SK-N-SH (cell line): ENCODE results near the gene SNX2. TPM values are rescaled to one million over a fixed set of nuclear protein-coding genes. Genes with fewer than 3 reads are reported as not detected.

Experiments used
- CTCF ChIA-PET: fragments of 300-600, 350-600 bp; formaldehyde crosslinking; extraction: SDS; loops from one replicate; lab custom pipeline; 2021; lab: Yijun Ruan, JAX
- POLR2A ChIA-PET: fragments of 350-600 bp; sonication (Branson Sonifier 250); formaldehyde crosslinking; extraction: SDS; loops from one replicate; lab custom pipeline; 2020; ENCODE audit warnings: antibody characterized with exemption, inconsistent platforms; lab: Yijun Ruan, JAX
- DNase-seq: peaks from one replicate; pipeline ENCODE4 v3.0.0; 2012
- H2AFZ ChIP-seq: fragments of 200-600 bp; sonication (generic); 2 replicates; pipeline ENCODE4 v1.8.1; 2016; ENCODE audit warnings: antibody characterized with exemption, mild to moderate bottlenecking, low read depth
- H3F3A ChIP-seq: fragments of 200-600 bp; sonication (generic); replicated peaks from 2 replicates; pipeline ENCODE3; 2016; ENCODE audit warnings: antibody characterized with exemption, mild to moderate bottlenecking; ENCODE audit not compliant: insufficient read depth
- H3K27ac ChIP-seq, 2 experiments: fragments of 200-500 bp in 1 of 2; fragments of 200-600 bp in 1 of 2; sonication (Bioruptor generic) in 1 of 2; sonication (generic), shearing (Covaris generic) in 1 of 2; 2 replicates each; pipeline versions ENCODE4 v1.5.1 to v1.6.1; 2014 to 2016; ENCODE audit warnings: low read depth in 2 of 2, inconsistent platforms in 1 of 2, low read length in 1 of 2, mild to moderate bottlenecking in 1 of 2, mixed read lengths in 1 of 2
- H3K27me3 ChIP-seq: fragments of 200-600 bp; sonication (generic), shearing (Covaris generic); 2 replicates; pipeline ENCODE4 v1.6.1; 2016; ENCODE audit warnings: mixed run types; ENCODE audit not compliant: insufficient read depth
- H3K36me3 ChIP-seq, 2 experiments: fragments of 200-500 bp in 1 of 2; fragments of 200-600 bp in 1 of 2; sonication (Bioruptor generic) in 1 of 2; sonication (generic) in 1 of 2; replicated peaks in 1 of 2; 2 replicates each; pipeline versions ENCODE3 to v1.5.1; 2014 to 2016; ENCODE audit warnings: low read length in 1 of 2, mild to moderate bottlenecking in 1 of 2; ENCODE audit not compliant: insufficient read depth in 2 of 2, control insufficient read depth in 1 of 2
- H3K4me1 ChIP-seq, 2 experiments: fragments of 200-500 bp in 1 of 2; fragments of 200-600 bp in 1 of 2; sonication (Bioruptor generic) in 1 of 2; sonication (generic), shearing (Covaris generic) in 1 of 2; 2 replicates each; pipeline versions ENCODE4 v1.5.1 to v1.6.1; 2014 to 2016; ENCODE audit warnings: low read depth in 1 of 2, low read length in 1 of 2, mixed run types in 1 of 2; ENCODE audit not compliant: insufficient read depth in 2 of 2, control insufficient read depth in 1 of 2
- H3K4me2 ChIP-seq: fragments of 200-600 bp; sonication (generic), shearing (Covaris generic); 2 replicates; pipeline ENCODE4 v1.6.1; 2017; ENCODE audit warnings: mixed run types
- H3K4me3 ChIP-seq, 2 experiments: fragments of 200-500 bp in 1 of 2; fragments of 200-600 bp in 1 of 2; sonication (Bioruptor generic) in 1 of 2; sonication (generic), shearing (Covaris generic) in 1 of 2; 2 replicates each; pipeline versions ENCODE4 v1.5.1 to v1.8.1; 2014 to 2016; ENCODE audit warnings: low read depth in 2 of 2, inconsistent platforms in 1 of 2, low read length in 1 of 2, mild to moderate bottlenecking in 1 of 2, mixed read lengths in 1 of 2, moderate library complexity in 1 of 2
- H3K79me2 ChIP-seq: fragments of 200-600 bp; sonication (generic); 2 replicates; pipeline ENCODE4 v1.8.1; 2017; ENCODE audit warnings: mild to moderate bottlenecking; ENCODE audit not compliant: insufficient read depth
- H3K9ac ChIP-seq: fragments of 200-600 bp; sonication (generic); 2 replicates; pipeline ENCODE4 v1.6.1; 2017; ENCODE audit warnings: mixed run types
- H3K9me2 ChIP-seq: fragments of 200-600 bp; sonication (generic); 2 replicates; pipeline ENCODE4 v1.6.1; 2017; ENCODE audit warnings: mixed run types
- H3K9me3 ChIP-seq: fragments of 200-600 bp; sonication (generic); 2 replicates; pipeline ENCODE4 v1.6.1; 2017; ENCODE audit warnings: mixed run types, mild to moderate bottlenecking, moderate library complexity
- H4K20me1 ChIP-seq: fragments of 200-600 bp; sonication (generic); 2 replicates; pipeline ENCODE4 v1.6.1; 2017; ENCODE audit warnings: mild to moderate bottlenecking, mixed run types; ENCODE audit not compliant: insufficient read depth
- EZH2phosphoT487 ChIP-seq: fragments of 200-600 bp; sonication (generic); IDR thresholded peaks from 2 replicates; pipeline ENCODE4 v1.6.1; 2017; ENCODE audit warnings: low read depth, mixed run types, mild to moderate bottlenecking, antibody characterized with exemption, moderate library complexity, borderline replicate concordance
- FOSL2 ChIP-seq: IDR thresholded peaks from 2 replicates; pipeline ENCODE4 v1.4.0; 2012; ENCODE audit warnings: low read depth, mild to moderate bottlenecking, moderate library complexity, borderline replicate concordance
- FOXM1 ChIP-seq: IDR thresholded peaks from 2 replicates; pipeline ENCODE4 v1.4.0; 2012; ENCODE audit warnings: low read depth, mild to moderate bottlenecking
- GATA2 ChIP-seq: sonication (generic); formaldehyde crosslinking; IDR thresholded peaks from 2 replicates; pipeline ENCODE4 v1.5.0; 2020; ENCODE audit warnings: mild to moderate bottlenecking, missing genetic modification reagents
- MEF2A ChIP-seq: IDR thresholded peaks from 2 replicates; pipeline ENCODE4 v1.4.0; 2012; ENCODE audit warnings: low read depth, borderline replicate concordance
- MXI1 ChIP-seq: IDR thresholded peaks from 2 replicates; pipeline ENCODE4 v1.6.1; 2012; ENCODE audit warnings: mild to moderate bottlenecking, low read depth, low read length, improper control_type of control experiment
- NFIC ChIP-seq: IDR thresholded peaks from 2 replicates; pipeline ENCODE4 v1.4.0; 2012; ENCODE audit warnings: borderline replicate concordance
- NRF1 ChIP-seq: IDR thresholded peaks from 2 replicates; pipeline ENCODE4 v1.6.1; 2012; ENCODE audit warnings: low read depth, mild to moderate bottlenecking, low read length
- POLR2AphosphoS5 ChIP-seq: IDR thresholded peaks from 2 replicates; pipeline ENCODE4 v1.6.1; 2012; ENCODE audit warnings: low read depth, low read length
- RAD21 ChIP-seq: IDR thresholded peaks from 2 replicates; pipeline ENCODE4 v1.6.1; 2012; ENCODE audit warnings: mild to moderate bottlenecking, low read length
- SIN3A ChIP-seq: IDR thresholded peaks from 2 replicates; pipeline ENCODE4 v1.6.1; 2012; ENCODE audit warnings: low read depth, mild to moderate bottlenecking, low read length, moderate library complexity, borderline replicate concordance
- SMC3 ChIP-seq: IDR thresholded peaks from 2 replicates; pipeline ENCODE4 v1.6.1; 2012; ENCODE audit warnings: low read depth, low read length, improper control_type of control experiment
- USF1 ChIP-seq: IDR thresholded peaks from 2 replicates; pipeline ENCODE4 v1.4.0; 2012; ENCODE audit warnings: low read depth, borderline replicate concordance
- YY1 ChIP-seq: IDR thresholded peaks from 2 replicates; pipeline ENCODE4 v1.4.0; 2012; ENCODE audit warnings: low read depth, mild to moderate bottlenecking
- WGBS: methylation state at CpG from one replicate; pipeline ENCODE4 v1.1.6; 2017; ENCODE audit warnings: low lambda C conversion rate; 5-methylcytosine and 5-hydroxymethylcytosine counted together
- polyA plus RNA-seq, 3 experiments: library from polyadenylated mRNA; depleted of rRNA; stranded (reverse); fragments of >200 nt; gene quantifications; 2 replicates each; pipeline ENCODE4 v1.2.3, GENCODE V29; 2012
- TF ChIP-seq, protein P1 (sequence below): IDR thresholded peaks from 2 replicates; pipeline ENCODE4 v1.4.0; 2012; ENCODE audit warnings: low read depth
- TF ChIP-seq, protein P2 (sequence below): fragments of 150-350 bp; IDR thresholded peaks from 2 replicates; pipeline ENCODE4 v1.6.1; 2017; ENCODE audit warnings: antibody characterized with exemption, low read length, low read depth, borderline replicate concordance
- TF ChIP-seq, protein P3 (sequence below): fragments of 200-600 bp; sonication (generic); IDR thresholded peaks from 2 replicates; pipeline ENCODE4 v1.6.1; 2017; ENCODE audit warnings: antibody characterized with exemption, mild to moderate bottlenecking, moderate library complexity

Gene SNX2
- polyA plus RNA-seq, 1 of the 3 experiments (the other 2 are of a cell fraction), result 17.4 TPM

DNA sequence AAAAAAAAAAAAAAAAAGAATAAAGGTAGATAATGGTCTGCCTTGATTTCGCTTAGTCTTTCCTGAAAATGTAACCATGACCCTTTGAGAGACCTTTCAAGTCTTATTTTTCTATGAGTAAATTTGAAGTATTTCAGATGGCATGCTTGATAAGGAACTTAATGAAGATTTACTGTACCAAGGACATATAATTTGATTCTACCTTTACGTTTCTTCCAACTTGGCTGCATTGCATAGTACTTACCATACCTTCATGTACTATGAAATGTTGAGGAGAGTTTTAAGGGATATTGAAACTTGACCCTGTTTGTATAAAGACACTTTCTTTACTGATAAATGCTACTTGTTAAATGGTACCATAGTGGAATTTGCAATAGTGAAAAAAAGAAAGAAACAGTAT is 35.5 kb downstream of the SNX2 start:
- H4K20me1 ChIP-seq, result no peaks in the 10 kb centered on the region
- ChIA-PET CTCF (no interaction called here), POLR2A (no interaction called here)
- 66% methylated on average over 2 of the region's 2 CpGs for WGBS
- H3K27ac ChIP-seq, result no peak overlapping the region
- DNase-seq, result no peak
- no peak overlapping the region for H3K9ac ChIP-seq
- H2AFZ ChIP-seq, result no peak overlapping the region
- H3K4me3 ChIP-seq, result no peak overlapping the region
- H3K9me2 ChIP-seq, result no peaks in the 10 kb centered on the region
- H3K79me2 ChIP-seq, result no peaks in the 10 kb centered on the region
- no peaks in the 10 kb centered on the region for H3K4me1 ChIP-seq
- no peaks in the 10 kb centered on the region for H3F3A ChIP-seq
- no peaks in the 10 kb centered on the region for H3K27me3 ChIP-seq
- no peaks in the 10 kb centered on the region for H3K9me3 ChIP-seq
- peaks cover 28 to 41% of the 10 kb centered on the region in 2 experiments for H3K36me3 ChIP-seq
- TF ChIP-seq MEF2A, result no peak
- H3K4me2 ChIP-seq, result no peak overlapping the region

- H3K4me2 ChIP-seq, result no peak overlapping the region
- no peaks in the 10 kb centered on the region for H3K9me2 ChIP-seq
- no peak for DNase-seq
- H3K36me3 ChIP-seq, result peaks cover 32 to 41% of the 10 kb centered on the region in 2 experiments
- no peaks in the 10 kb centered on the region for H3K79me2 ChIP-seq
- H3K9ac ChIP-seq, result no peak overlapping the region
- no peaks in the 10 kb centered on the region for H3K27me3 ChIP-seq
- H2AFZ ChIP-seq, result no peak overlapping the region
- no peak overlapping the region for H3K4me3 ChIP-seq
- CTCF ChIA-PET, result no interaction called here
- POLR2A ChIA-PET, result no interaction called here
- H3K27ac ChIP-seq, result no peak overlapping the region
- TF ChIP-seq, protein P1, sequence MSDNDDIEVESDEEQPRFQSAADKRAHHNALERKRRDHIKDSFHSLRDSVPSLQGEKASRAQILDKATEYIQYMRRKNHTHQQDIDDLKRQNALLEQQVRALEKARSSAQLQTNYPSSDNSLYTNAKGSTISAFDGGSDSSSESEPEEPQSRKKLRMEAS, result no peak
- TF ChIP-seq POLR2AphosphoS5 (no peak), RAD21 (no peak), NFIC (no peak), MXI1 (no peak), EZH2phosphoT487 (no peak), YY1 (no peak), USF1 (no peak), SMC3 (no peak), SIN3A (no peak), GATA2 (no peak)
- TF ChIP-seq, all 33 proteins: peak for 0
- Histone ChIP-seq H3K4me1 (no peaks in the 10 kb centered on the region), H3F3A (peaks cover 2% of the 10 kb centered on the region), H3K9me3 (no peaks in the 10 kb centered on the region), H4K20me1 (no peaks in the 10 kb centered on the region)
- 98% methylated on average over 3 of the region's 3 CpGs for WGBS
These were observed 40.4 kb downstream of the SNX2 start for GRCh38 chr5:122815218-122815767.

- no peaks in the 10 kb centered on the region for H3K79me2 ChIP-seq
- no peaks in the 10 kb centered on the region for H3K4me1 ChIP-seq
- TF ChIP-seq EZH2phosphoT487, result no peak
- TF ChIP-seq YY1, result no peak
- no peak for TF ChIP-seq NFIC
- no peak for TF ChIP-seq GATA2
- TF ChIP-seq FOXM1, result no peak
- TF ChIP-seq MXI1, result no peak
- TF ChIP-seq, protein P2, sequence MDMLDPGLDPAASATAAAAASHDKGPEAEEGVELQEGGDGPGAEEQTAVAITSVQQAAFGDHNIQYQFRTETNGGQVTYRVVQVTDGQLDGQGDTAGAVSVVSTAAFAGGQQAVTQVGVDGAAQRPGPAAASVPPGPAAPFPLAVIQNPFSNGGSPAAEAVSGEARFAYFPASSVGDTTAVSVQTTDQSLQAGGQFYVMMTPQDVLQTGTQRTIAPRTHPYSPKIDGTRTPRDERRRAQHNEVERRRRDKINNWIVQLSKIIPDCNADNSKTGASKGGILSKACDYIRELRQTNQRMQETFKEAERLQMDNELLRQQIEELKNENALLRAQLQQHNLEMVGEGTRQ, result no peak
- TF ChIP-seq NRF1, result no peak
- no peak for TF ChIP-seq MEF2A
- TF ChIP-seq, protein P1, result no peak
- TF ChIP-seq FOSL2, result no peak
- TF ChIP-seq, protein P3, sequence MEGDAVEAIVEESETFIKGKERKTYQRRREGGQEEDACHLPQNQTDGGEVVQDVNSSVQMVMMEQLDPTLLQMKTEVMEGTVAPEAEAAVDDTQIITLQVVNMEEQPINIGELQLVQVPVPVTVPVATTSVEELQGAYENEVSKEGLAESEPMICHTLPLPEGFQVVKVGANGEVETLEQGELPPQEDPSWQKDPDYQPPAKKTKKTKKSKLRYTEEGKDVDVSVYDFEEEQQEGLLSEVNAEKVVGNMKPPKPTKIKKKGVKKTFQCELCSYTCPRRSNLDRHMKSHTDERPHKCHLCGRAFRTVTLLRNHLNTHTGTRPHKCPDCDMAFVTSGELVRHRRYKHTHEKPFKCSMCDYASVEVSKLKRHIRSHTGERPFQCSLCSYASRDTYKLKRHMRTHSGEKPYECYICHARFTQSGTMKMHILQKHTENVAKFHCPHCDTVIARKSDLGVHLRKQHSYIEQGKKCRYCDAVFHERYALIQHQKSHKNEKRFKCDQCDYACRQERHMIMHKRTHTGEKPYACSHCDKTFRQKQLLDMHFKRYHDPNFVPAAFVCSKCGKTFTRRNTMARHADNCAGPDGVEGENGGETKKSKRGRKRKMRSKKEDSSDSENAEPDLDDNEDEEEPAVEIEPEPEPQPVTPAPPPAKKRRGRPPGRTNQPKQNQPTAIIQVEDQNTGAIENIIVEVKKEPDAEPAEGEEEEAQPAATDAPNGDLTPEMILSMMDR, result no peak
- TF ChIP-seq RAD21, result no peak
- no peaks in the 10 kb centered on the region for H3K27me3 ChIP-seq
- H3K9me3 ChIP-seq, result no peaks in the 10 kb centered on the region
- ChIA-PET POLR2A (no interaction called here), CTCF (interaction anchor here (0.7 to 1.2 kb wide), 2 partner anchors 112 to 528 kb away, joined by 3 to 4 read pairs; no protein-coding TSS in a partner anchor)
- no peaks in the 10 kb centered on the region for H3K9me2 ChIP-seq
- no peak overlapping the region for H3K4me2 ChIP-seq
- no peak overlapping the region for H2AFZ ChIP-seq
- H3K27ac ChIP-seq, result no peak overlapping the region
- 93% methylated on average over 5 of the region's 5 CpGs for WGBS
- H4K20me1 ChIP-seq, result no peaks in the 10 kb centered on the region
- H3K36me3 ChIP-seq, result peaks cover 38 to 42% of the 10 kb centered on the region in 2 experiments
- H3F3A ChIP-seq, result peaks cover 2% of the 10 kb centered on the region
- H3K9ac ChIP-seq, result no peak overlapping the region
- no peak overlapping the region for H3K4me3 ChIP-seq
- DNase-seq, result peak; percentile 1
These were observed 41.9 kb downstream of the SNX2 start for GRCh38 chr5:122816756-122817155.
